DMS53 treated with DMSO at 0.1 percent for 48 hours (cell line): ENCODE data around the gene FOS.

Source experiments
- DNase-seq: peaks from one replicate; lab custom pipeline; 2025; ENCODE audit not compliant: unreplicated experiment; lab: John Stamatoyannopoulos, UW

FOS gene

DNA sequence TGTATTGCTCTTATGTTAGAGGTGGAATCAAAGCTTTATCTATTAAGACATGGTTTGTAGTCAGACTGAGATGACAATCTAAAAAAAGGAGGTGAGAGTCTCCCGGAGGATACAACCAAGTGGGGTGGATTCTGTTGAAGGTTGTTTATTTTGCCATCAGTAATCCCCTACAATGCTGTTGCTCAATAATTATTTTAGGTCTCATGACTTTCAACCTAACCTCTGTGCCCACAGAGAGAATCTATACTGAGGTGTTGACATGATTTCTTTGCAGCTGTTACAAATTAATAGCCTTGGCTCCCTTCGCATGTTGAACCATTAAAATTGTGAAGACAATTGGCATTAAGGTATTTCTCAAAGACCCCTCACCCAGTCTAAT, 28.7 kb upstream of the FOS start:
- no peak for DNase-seq

- DNase-seq, result no peak
Measured at GRCh38 chr14:75250800-75251199, 27.8 kb upstream of the FOS start.

GRCh38 chr14:75252254-75252837, 26.3 kb upstream of the FOS start:
- no peak for DNase-seq

DNA sequence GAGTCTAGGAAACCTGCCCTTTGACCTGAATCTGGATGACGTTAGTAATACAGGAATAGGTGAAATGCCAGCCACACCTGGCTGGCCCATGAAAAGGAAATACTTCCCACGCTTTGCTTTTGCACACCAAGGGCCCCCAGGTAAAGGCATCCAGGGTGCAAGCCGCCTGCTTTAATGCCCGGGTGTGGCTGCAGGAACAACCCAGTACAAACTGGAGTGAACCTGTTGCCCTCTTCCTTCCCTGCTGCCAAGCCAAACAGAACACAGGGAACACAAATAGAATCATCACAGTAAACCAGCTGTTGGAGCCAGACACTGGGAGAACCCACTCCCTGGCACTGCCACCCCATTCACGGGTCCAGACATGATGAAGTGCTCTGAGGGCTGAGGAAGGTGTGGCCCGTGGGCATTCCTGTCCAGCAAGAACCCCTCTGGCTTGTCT, 24.2 kb upstream of the FOS start:
- no peak for DNase-seq

DNA sequence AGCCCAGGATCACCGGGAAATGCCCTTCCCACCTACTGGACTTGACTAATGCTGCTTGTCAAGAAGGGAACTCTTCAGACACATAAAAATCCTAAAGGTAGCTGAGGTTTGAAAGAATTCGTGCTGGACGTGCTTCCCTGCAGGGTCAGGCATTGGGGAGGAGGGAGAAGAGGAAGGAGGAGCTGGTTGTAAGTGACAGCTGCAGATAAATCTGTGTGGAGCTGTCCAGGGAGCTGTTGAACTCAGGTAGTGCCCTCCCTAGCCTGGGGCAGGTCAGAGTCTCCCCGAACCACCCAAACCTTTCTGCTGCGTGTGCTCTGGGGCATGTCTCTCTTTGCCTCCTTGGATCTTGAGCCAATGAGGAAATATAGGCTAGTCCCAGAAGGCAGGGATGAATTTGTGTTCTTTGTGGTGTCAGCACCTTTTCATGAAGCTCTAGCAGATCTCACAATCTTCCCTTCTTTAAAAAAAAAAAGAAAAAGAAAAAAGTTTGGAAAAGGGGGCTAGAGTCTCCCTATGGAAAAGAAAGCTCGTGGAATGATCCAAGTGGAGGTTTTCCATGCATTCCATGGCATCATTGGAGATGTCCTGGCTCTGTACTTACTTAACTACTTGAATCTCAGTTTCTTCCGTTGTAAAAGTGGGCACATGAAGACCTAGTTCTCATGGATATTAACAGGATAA, 23.6 kb upstream of the FOS start:
- DNase-seq, result no peak

DNA sequence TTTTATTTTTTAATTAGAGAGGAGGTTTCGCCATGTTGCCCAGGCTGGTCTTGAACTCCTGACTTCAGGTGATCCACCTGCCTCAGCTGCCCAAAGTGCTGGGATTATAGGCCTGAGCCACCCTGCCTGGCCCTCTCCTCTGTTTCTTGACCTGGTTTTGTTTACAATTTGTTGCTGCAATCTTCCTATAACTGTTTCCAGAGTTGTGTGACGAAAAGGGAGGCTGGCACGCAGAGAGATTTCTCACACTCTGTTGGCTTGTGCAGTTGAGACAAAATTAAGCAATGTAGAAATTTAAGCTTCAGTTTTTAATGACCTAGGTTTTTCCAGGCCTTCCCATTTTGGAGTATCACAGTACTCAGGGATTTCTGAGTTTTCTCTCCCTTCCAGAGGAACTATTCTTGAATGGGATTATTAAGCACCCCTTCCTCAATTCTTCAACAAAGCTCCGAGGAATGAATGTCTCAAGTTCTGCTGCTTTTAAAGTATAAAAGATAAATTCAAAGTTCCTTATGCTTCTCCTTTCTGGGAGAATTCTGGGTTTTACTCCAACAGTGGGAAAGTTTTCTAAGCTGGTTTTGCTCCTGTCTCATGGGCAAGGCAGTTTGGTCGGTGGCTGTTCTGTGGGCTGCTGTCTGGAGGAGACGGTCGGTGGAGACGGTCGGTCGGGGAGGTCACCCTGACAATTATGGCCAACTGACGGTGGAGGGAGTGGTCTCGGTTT, 20.4 kb upstream of the FOS start:
- DNase-seq, result no peak

GRCh38 chr14:75258803-75259509, 19.7 kb upstream of the FOS start:
- peak; percentile 93 for DNase-seq

DNA sequence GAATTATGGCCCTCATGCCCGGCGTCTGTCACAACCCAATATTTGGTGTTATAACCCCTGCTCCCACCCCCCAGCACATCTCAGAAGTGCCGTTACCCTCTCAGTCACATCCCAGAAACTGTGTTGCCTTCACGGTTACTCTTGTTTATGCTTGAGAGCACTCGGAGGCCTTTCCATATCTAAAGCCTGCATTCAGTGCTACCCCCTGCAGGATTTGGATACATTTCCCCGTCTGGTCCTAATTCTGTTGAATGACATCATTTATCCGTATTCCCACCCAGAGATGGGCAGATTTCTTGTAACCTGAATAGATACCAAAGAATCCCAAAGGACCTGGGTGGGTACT, 19.1 kb upstream of the FOS start:
- DNase-seq, result no peak

DNA sequence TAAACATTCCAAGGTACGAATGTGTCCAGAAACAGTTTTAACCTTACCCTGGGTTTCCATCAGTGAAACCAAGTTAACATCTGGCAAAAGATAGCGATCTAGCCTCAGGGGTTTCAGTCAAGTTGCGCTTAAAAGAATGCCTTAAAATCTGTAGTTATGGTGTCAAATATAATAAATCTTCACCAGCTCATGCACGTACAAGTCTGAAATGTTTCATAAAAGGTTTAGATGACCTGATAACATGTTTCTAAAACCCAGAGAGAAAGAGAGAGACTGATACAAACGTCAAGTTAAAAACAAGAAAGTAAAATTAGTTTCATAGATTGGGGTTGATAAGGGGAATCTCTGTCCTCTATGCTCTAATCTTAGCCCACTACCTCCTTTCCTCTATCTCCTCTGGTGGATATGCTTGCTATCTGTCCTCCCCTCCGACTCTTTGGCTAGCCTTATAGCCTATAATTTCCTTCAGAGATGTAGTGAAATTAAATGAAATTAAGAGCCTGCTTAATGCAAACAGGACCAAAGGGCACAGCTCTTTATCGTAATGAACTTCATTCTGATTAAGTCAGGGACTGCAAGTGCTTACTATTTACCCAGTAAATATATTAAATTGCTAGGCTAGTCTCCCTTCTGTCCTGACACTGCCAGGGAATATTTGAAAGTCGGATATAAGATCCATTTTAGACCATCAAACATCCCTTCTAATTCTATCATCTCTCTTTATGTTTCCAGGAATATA, 18.4 kb upstream of the FOS start:
- DNase-seq, result no peak

DNA sequence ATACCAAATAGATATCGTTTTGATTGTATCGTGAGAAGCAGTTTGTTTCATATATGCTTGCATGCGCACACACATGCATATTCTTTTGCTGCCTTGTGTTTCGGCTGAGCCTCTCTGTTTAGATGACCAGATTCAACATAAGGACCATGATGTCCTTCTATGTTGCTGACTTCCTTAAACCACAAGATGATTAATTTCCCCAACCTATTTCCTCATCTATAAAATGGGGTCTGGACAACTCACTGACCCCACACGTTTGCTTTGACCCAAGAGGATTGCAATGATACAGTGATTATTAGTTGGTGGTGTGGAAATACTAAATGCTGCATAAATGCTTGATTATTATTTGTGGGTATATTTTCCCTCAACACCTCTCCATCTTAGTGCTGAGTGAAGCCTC, 16.8 kb upstream of the FOS start:
- no peak for DNase-seq

DNA sequence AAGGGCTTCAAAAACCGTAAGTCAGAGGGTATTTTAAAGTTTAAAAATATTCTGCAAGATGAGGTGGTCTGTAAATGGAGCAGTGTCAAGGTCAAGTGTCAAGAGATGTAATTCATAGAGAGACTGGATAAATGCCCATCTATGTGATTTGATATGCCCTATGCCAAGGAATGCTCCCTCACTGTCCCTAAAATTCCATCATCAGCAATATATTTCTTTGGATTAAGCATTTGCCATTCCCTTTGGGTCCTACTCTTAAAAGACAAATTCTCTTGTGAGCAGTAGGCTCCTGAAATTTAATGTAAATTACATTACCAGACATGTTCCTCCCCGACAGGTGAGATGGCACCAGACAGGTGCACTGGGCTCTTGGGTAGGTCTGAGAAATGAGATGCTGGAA, 16.0 kb upstream of the FOS start:
- no peak for DNase-seq

DNA sequence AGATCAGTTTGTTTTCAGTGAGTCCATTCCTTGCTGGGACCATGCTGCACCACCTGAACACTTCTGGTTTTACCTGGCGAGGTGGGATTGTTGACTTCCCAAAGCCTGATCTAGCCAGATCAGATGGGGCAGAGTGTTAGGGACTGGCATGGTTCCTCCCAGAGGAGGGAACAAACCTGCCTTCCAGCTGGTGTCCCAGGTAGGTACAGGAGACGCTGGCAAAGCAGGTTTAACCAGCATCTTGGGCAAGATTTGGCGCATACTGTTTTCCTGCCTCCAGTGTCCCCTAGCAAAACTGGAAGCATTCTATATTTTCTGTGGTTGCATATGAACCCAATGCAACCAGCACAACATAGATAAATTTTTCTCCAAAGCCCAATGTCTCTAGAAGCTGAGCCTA, 14.6 kb upstream of the FOS start:
- no peak for DNase-seq

DNA sequence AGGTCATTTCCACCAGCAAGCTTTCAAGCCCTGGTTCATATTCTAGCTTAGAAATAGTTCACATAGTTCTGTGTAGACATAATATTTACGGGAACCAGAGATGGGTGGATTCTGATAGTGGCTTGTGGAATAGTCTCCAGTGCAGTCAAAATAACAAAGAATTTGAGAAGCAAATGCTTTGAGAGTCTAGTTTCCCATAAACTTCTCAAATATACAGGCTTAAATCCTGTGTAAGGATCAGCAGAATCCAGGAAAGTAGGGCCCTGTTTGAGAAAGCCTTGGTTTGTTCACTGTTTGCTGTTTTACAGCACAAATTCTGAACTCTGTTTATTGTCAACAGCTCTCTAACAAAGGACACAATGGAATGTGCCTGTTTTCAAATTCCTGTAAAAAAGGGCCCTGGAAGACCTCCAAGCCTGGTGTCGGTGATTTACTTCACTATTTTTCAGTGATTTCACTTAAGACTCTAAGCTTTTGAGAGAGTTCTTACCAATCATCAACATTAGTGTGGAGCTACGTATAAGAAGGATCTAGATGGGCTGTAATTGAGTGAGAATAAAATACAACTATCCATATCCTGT, 11.4 kb upstream of the FOS start:
- no peak for DNase-seq

DNA sequence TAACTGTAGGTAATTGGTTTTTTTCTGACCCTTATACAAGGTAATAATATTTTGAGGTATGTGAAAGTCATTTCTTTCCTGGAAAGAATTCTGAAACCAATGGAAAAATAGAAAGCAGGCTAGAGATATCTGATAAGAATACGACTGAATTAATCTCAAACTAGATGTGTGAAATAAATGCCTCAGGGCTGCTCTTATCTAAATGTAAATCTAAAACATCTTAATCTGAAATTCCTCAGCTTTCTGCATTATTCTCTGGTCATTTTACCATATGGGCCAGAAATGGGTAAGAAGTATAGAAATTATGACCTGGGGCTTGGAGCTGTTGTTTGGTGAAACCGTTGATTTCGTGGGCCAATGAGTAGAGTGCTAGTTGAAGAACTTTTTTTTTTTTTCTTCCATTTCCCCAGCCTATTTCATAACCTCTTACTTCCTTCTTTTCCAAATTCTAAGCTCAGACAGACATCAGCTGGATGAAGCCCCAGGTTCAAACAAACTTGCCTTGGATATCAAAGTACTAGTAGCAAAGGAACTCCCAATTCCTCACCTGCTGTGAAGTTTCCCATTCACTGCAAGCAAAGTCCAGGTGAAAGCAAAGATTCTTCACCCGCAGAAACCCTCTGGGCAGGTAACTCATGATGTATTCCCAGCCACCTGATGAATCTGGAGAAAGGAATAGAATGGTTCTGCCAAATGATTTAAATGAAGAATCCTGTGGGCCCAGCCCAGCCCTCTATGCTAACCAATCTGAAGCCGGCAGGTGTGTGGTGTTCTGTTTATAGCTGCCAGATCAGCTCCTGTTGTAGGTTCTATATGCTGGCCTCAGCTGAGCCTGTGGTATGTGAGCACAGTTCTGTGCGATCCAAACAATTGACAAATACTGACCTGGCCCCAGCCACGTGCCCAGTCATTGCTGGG, 9.7 kb upstream of the FOS start:
- DNase-seq, result no peak

DNA sequence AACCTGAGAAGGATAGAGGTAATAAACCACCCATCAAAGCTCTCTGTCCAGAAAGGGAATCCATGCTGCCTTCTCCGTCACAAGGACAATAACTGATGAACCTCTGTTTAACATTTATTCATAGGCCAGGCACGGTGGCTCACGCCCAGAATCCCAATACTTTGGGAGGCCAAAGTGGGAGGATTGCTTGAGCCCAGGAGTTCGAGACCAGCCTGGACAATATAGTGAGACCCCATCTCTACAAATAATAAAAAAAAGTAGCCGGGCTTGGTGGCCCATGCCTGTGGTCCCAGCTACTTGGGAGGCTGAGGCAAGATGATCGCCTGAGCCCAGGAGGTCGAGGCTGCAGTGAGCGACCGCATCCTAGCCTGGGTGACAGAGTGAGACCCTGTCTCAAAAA, 7.1 kb upstream of the FOS start:
- DNase-seq, result no peak

- no peak for DNase-seq
Measured at GRCh38 chr14:75273272-75274049, 5.2 kb upstream of the FOS start.

DNA sequence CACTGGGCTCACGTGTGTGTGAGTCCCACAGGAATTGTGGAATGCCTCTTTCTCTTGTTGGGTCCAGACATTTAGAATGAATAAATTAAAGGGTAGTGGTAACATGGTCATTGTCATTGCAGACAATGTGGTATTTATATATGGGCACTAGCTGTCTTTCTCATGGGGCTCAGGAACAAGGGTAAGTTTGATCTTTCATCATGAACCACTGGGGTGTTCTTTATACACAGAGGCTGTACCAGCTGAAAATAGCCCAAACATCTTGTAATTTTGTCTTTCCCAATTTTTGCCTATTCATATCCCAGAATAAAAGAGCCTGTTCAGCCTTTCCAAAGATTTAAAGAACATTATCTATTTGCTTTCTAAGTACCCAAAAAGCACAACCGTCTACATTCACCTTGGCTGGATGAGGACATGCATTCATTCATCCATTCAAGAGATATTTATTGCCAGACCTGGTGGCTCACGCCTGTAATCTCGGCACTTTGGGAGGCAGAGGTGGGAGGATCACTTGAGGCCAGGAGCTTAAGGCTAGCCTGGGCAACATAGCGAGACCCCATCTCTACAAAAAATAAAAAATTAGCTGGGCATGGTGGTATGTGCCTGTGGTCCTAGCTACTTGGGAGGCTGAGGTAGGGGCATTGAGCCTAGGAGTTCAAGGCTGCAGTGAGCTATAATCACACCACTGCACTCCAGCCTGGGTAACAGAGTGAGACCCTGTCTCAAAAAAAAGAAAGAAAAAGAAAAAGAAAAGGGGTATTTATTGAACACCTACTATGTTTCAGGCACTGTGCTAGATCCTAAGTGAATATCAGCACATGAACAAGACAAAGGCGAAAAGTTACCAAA, 4.4 kb upstream of the FOS start:
- DNase-seq, result no peak

- no peak for DNase-seq
Measured at GRCh38 chr14:75274899-75275569, 3.6 kb upstream of the FOS start.
